ENCODE measurements around the gene CFAP99.
A peak's percentile ranks its signal among the peaks of the same experiment; 100 is the strongest.

CFAP99 gene

DNA sequence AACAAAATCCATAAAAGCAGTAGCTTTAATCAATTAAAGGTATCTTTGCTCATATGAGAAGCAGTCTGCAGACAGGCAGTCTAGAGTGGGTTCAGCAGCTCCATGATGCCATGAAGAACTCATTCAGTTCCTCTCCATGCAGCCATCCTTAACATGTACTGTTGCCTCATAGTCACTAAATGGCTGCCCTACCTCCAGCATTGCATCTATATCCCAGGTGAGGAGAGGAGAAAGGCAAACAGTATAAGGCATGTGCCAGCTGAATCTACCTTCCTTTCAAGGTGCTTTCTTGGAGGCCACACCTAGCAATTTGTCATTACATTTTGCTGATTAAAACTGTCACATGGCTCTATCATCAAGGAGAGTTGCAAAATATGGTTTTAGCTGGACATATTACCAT, 13.2 kb downstream of the CFAP99 start:
- no peak for DNase-seq

GRCh38 chr4:2432991-2433530, 14.3 kb downstream of the CFAP99 start:
- DNase-seq = peak; percentile 13

GRCh38 chr4:2433609-2434350, 15.0 kb downstream of the CFAP99 start:
- DNase-seq = no peak

DNA sequence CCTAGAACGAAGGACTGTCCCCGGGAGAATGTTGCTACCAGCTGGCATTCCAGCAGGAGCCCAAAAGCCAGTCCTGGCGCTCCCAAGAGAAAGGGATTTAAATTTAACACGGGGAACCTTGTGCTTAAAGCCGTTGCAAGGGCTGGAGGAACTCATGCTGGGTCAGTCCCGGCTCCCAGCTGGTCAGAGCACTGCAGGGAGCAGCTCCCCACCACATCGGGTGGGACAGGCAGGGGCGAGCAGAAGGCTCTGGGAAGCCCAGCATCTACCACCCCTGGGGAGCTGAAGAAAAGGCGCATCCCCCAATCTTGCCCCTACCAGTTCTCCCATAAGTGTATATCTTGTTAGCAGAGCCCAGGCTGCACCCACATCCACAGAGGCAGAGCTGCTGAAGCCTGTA, 15.7 kb downstream of the CFAP99 start:
- DNase-seq = no peak

DNA sequence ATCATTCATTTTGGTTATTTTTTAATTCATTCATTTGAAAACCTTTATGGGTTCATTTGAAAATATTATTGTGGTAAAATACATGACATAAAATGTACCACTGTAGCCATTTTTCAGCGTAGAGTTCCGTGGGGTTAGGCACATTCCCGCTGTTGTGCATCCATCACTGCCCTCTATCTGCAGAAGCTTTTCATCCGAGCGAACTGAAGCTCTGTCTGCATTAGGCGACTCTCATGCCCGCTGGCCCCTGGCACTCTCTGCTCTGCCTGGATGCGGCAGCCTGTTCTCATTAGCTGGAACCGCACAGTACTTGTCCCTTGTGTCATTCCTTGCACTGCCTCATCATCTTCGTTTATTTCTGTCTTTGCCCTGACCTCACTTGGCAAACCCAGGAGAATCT, 17.5 kb downstream of the CFAP99 start:
- DNase-seq = peak; percentile 11

GRCh38 chr4:2436761-2437474, 18.2 kb downstream of the CFAP99 start:
- no peak for DNase-seq

DNA sequence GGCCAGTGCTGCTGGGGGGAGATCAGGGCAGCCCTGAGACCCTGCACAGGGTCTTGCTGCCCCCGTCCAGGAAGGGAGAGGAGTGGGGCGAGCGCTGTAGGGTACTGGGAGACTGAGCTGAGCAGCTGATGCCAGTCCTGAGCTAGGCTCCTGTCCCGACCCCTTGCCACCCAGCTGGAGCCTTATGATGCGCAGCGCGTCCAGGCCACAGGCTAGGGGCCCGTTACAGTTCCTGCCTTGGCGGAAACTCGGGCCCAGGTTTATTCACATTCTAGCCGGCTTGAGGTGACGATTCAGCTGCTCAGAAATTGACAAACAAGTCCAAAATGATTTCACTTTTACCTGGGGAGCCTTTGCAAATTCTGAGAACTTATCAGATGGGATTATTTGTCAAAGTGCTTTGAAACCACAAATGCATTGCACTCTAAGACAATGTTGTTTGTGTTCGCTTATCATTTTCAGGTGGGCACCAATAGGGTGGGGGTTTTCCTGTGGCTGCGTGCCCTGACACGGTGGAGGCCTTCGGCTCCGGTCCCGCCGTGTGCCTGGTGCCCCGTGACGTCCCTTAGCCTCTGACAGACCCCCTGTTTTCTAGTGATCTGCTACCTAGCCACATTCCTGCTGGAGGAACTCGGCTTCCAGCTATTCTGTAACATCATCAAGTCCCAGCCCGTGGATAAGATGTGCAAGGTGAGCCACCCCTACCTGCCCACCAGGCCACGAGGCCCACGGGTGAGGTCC, 18.9 kb downstream of the CFAP99 start:
- no peak for DNase-seq

DNA sequence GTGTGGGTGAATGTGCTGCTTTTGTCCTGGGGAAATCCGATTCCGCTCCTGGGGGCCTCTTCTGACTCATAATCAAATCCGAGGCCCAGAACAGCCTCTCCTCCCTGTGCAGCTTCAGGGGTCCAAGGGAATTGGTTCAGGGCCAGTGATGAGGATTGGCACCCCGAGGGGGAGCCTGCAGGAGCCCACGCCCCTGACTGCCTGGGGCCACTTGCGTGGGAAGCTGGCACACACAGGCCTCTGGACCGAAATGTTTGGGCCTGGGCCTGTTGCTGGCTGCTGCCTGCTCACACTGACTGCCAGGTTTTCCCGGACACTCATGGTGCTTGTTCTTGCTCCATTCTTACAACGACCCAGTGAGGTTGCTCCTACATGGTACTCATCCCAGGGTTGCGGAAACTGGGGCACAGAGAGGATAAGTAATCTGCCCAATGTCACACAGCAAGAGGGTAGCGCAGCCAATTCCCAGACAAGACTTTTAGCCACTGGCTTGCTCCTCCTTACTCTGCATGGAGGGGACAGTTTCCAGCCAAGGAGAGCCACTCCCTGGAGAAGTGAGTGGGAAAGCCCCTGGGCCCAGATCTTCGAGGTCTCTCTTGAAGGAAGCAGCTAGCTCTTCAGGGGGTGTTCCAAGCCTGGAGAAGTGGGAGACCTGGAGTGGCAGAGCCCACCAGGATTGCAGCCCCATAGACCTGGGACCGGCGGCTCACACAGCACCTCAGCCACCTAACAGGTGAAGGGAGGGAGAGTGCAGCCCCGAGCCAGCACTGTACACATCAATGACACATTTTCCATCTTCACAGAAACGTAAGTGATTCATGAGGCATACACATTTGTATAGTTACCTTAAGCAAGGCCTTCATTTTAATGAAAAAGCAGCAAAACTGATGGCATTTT, 20.3 kb downstream of the CFAP99 start:
- no peak for DNase-seq

- peak; percentile 38 for DNase-seq
Measured at GRCh38 chr4:2441393-2442174, 22.8 kb downstream of the CFAP99 start.

GRCh38 chr4:2442175-2442993, 23.6 kb downstream of the CFAP99 start:
- DNase-seq = no peak

DNA sequence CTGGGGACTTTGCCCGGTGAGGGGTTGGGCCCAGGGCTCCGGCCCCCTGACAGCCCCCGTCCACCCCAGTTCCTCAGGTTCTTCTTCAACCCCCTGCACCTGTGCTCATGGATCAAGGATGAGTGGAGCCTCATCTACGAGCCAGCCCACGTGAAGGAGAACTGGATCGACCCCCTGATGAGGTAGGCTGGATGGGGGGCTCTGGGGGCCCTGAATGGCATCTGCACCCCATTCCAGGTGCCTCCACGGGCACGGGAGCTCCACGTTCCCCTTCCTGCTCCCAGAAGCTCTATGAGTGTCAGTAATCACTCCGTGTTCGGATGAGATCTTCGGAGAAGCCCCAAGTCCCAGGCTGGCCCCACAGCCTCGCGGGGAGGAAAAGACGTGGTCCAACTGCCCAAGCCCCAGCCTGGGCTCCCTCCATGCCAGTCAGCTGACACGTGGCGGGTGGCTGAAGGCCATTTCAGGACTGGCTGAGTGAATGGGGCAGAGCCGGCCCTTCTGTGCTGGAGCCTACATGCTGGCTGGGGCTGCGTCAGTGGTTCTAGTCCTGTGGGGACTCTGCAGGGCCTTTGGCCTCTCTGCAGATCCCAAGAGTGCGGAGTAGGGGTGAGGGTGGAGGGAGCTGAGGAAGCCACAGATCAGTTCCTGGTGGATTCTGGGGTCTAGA, 24.4 kb downstream of the CFAP99 start:
- DNase-seq = no peak

DNA sequence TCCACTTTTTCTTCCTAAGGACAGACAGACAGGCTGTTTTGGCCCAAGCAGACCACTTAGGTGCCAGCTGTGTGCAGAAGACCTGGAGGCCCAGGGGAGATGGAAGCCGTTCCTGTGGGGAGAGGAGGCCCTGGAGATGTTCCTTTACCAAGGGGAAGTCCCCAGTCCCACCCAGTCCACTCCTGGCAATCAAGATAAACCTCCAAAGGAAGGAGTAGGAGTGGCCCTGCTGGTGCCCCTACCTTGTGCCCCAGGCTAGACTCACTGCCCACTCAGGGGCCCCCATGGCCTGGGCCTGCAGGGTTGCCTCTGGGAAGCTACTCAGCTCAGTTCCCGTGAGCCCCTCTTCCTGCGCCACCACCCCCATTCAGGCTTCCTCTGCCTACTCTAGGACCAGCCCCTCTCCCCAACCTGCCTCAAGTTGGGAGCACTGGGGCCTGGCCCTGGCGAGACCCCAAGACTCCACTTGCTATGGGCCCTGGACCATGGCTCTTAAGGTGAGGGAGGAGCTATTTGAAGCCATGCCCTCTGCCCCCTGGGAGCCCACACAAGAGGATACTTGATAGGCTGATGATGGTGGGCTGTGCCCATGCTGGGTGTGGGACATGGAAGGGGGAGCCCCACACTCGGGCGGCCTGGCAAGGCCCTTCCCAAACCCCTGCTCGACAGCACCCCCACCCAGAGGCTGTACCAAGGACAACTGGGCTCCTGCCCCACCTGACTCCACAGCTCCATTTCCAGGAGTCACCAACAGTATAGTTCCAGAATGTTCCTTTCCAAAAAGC, 25.4 kb downstream of the CFAP99 start:
- DNase-seq = no peak

DNA sequence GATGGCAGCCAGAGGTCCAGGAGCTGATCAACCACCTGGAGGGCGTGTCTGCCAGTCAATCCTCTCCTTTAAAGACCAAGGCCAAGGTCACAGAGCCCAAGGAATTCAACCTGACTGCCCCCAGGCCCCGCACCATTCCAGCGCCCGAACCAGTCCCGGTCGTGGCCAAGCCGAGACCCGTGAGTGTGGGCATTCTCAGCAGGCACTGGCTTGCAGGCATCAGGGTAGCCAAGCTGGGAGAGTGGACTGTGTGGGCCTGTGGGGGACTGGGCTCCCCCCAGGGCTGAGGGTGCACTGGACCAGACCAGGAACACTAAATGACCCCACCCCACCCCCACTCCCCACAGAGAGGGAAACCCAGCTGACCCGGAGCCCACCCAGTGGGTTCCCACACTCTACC, 26.4 kb downstream of the CFAP99 start:
- no peak for DNase-seq

GRCh38 chr4:2445571-2445970, 26.8 kb downstream of the CFAP99 start:
- DNase-seq = no peak

DNA sequence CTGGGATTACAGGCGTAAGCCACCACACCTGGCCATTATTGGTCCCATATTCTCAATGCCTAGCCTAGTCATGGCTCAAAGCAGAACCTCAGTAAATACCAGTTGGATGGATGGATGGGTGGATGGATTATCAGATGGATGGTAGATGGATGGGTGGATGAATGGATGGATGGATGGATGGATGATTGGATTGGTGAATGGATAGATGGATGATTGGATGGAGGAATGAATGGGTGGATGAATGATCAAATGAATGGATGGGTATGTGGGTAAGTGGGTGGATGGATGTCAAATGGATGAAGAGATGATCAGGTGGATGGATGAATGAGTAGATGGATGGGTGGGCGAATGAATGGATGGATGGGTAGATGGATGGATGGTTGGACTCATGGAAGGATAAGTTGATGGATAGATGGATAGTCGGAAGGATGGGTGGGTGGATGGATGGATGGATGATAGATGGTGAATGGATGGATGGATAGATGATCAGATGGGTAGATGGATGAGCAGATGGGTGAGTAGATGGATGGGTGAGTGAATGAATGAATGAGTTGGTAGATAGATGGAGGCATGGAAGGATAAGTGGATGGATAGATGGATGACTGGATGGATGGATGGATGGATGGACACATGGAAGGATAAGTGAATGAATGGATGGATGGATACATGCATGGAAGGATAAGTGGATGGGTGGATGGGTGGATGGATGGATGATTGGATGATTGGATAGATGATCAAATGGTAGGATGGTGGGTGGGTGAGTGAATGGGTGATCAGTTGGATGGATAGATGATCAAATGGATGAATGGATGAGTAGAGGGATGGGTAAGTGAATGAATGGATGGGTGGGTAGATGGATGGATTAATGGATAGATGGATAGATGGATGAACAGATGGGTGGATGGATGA, 28.2 kb downstream of the CFAP99 start:
- no peak for DNase-seq

GRCh38 chr4:2448589-2448988, 29.8 kb downstream of the CFAP99 start:
- DNase-seq = no peak

GRCh38 chr4:2449051-2449450, 30.3 kb downstream of the CFAP99 start:
- DNase-seq = no peak
